ENCODE data around the gene C2orf68.

DNA sequence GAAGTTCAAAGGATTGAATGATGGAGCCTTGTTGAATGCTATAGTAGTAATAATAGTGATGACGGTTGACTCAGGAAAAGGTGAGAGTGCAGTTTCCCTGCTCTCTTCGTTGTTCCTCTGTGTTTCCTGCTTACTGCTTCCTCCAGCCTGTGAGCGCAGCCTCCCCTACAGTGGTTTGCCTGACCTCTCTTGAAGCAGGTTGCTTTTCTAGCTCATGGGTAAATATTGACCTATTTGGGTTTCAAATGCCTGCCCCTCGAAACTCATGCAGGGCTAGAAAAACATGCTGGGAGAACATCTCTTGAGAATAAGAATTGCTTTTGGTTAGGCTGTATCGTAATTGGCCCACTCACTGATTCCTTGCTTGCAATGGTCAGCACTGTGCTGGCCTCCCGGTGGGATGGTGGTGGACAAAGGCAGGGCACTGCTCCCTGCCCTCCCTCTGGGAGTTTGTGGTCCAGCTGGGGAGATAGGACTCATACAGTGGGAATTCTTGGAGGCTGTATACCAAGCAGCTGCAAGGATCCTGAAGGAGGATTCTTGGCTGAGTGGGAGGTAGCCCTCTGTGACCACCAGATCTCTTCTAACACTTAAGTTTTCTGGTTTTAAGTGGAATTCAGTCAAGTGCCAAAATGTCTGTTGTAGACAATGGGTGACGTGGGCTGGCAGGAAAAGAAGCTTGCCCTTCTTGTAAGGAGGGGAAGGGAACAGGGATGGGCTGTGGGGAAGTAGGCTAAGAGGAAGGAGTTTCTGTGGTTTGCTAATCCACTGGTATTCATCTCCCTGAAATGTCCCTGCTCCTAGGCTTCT lies 21.7 kb downstream of the C2orf68 start:
- TF ChIP-seq, protein P1, sequence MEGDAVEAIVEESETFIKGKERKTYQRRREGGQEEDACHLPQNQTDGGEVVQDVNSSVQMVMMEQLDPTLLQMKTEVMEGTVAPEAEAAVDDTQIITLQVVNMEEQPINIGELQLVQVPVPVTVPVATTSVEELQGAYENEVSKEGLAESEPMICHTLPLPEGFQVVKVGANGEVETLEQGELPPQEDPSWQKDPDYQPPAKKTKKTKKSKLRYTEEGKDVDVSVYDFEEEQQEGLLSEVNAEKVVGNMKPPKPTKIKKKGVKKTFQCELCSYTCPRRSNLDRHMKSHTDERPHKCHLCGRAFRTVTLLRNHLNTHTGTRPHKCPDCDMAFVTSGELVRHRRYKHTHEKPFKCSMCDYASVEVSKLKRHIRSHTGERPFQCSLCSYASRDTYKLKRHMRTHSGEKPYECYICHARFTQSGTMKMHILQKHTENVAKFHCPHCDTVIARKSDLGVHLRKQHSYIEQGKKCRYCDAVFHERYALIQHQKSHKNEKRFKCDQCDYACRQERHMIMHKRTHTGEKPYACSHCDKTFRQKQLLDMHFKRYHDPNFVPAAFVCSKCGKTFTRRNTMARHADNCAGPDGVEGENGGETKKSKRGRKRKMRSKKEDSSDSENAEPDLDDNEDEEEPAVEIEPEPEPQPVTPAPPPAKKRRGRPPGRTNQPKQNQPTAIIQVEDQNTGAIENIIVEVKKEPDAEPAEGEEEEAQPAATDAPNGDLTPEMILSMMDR (IDR thresholded peaks at IDR 0.05): no peak
- TF ChIP-seq POLR2A (IDR thresholded peaks at IDR 0.05) (no peak), EP300 (IDR thresholded peaks at IDR 0.05) (no peak), POLR2AphosphoS5 (IDR thresholded peaks at IDR 0.05) (peak; percentile 8)

Measured in gastroesophageal sphincter (tissue), 3 donors.